Measurements from ENCODE around the gene IRAK2. TPM values are rescaled to one million over a fixed set of nuclear protein-coding genes. Genes with fewer than 3 reads are reported as not detected.

Gene IRAK2
- total RNA-seq, 1 donor from 2014 or later, result 0.20 TPM

- H3K4me3 Mint-ChIP-seq (ENCODE audit: unreplicated experiment), result no peak overlapping the region
- no peaks in the 10 kb centered on the region for H3K4me1 Mint-ChIP-seq (ENCODE audit: low read depth, unreplicated experiment)
- no peaks in the 10 kb centered on the region for H3K27me3 Mint-ChIP-seq (ENCODE audit: unreplicated experiment)
Observed at GRCh38 chr3:10229576-10229975, 64.9 kb downstream of the IRAK2 start.

GRCh38 chr3:10232137-10232536 is 67.4 kb downstream of the IRAK2 start:
- no peak for TF ChIP-seq CTCF (IDR thresholded peaks at IDR 0.05; ENCODE audit: partially characterized antibody, unreplicated experiment)
- no peaks in the 10 kb centered on the region for H3K36me3 Mint-ChIP-seq (ENCODE audit: unreplicated experiment)
- H3K4me1 Mint-ChIP-seq (ENCODE audit: low read depth, unreplicated experiment), result no peaks in the 10 kb centered on the region
- no peak overlapping the region for H3K27ac Mint-ChIP-seq (ENCODE audit: unreplicated experiment)
- DNase-seq, result no peak
- no peak overlapping the region for H3K4me3 Mint-ChIP-seq (ENCODE audit: unreplicated experiment)
- peaks cover 2% of the 10 kb centered on the region for H3K9me3 Mint-ChIP-seq (ENCODE audit: unreplicated experiment)
- H3K27me3 Mint-ChIP-seq (ENCODE audit: unreplicated experiment), result no peaks in the 10 kb centered on the region

More at GRCh38 chr3:10229576-10229975, 64.9 kb downstream of the IRAK2 start:
- Mint-ChIP-seq H3K36me3 (ENCODE audit: unreplicated experiment) (no peaks in the 10 kb centered on the region), H3K27ac (ENCODE audit: unreplicated experiment) (no peak overlapping the region), H3K9me3 (ENCODE audit: unreplicated experiment) (no peaks in the 10 kb centered on the region)
- no peak for DNase-seq
- no peak for TF ChIP-seq CTCF (IDR thresholded peaks at IDR 0.05; ENCODE audit: partially characterized antibody, unreplicated experiment)

GRCh38 chr3:10233988-10234387 is 69.3 kb downstream of the IRAK2 start:
- no peak overlapping the region for H3K27ac Mint-ChIP-seq (ENCODE audit: unreplicated experiment)
- no peak for TF ChIP-seq CTCF (IDR thresholded peaks at IDR 0.05; ENCODE audit: partially characterized antibody, unreplicated experiment)
- no peaks in the 10 kb centered on the region for H3K4me1 Mint-ChIP-seq (ENCODE audit: low read depth, unreplicated experiment)

GRCh38 chr3:10234526-10235230 is 70.0 kb downstream of the IRAK2 start:
- Mint-ChIP-seq H3K27ac (ENCODE audit: unreplicated experiment) (no peak overlapping the region), H3K27me3 (ENCODE audit: unreplicated experiment) (no peaks in the 10 kb centered on the region), H3K4me3 (ENCODE audit: unreplicated experiment) (no peak overlapping the region), H3K9me3 (ENCODE audit: unreplicated experiment) (peaks cover 5% of the 10 kb centered on the region), H3K4me1 (ENCODE audit: low read depth, unreplicated experiment) (no peaks in the 10 kb centered on the region), H3K36me3 (ENCODE audit: unreplicated experiment) (peaks cover 4% of the 10 kb centered on the region)
- DNase-seq, result no peak
- no peak for TF ChIP-seq CTCF (IDR thresholded peaks at IDR 0.05; ENCODE audit: partially characterized antibody, unreplicated experiment)

More at GRCh38 chr3:10233988-10234387, 69.3 kb downstream of the IRAK2 start:
- DNase-seq, result no peak
- Mint-ChIP-seq H3K27me3 (ENCODE audit: unreplicated experiment) (no peaks in the 10 kb centered on the region), H3K36me3 (ENCODE audit: unreplicated experiment) (peaks cover 4% of the 10 kb centered on the region), H3K4me3 (ENCODE audit: unreplicated experiment) (no peak overlapping the region), H3K9me3 (ENCODE audit: unreplicated experiment) (peaks cover 5% of the 10 kb centered on the region)

GRCh38 chr3:10235551-10235950 is 70.8 kb downstream of the IRAK2 start:
- DNase-seq, result no peak
- Mint-ChIP-seq H3K27ac (ENCODE audit: unreplicated experiment) (no peak overlapping the region), H3K4me1 (ENCODE audit: low read depth, unreplicated experiment) (no peaks in the 10 kb centered on the region), H3K36me3 (ENCODE audit: unreplicated experiment) (peaks cover 4% of the 10 kb centered on the region), H3K9me3 (ENCODE audit: unreplicated experiment) (peaks cover 5% of the 10 kb centered on the region), H3K27me3 (ENCODE audit: unreplicated experiment) (no peaks in the 10 kb centered on the region), H3K4me3 (ENCODE audit: unreplicated experiment) (no peak overlapping the region)
- TF ChIP-seq CTCF (IDR thresholded peaks at IDR 0.05; ENCODE audit: partially characterized antibody, unreplicated experiment), result no peak

Measured in glutamatergic neuron (in vitro differentiated cells).